HG03097 (cell line): Measurements from ENCODE around the gene ABCA9.
"Not testable (repeated sequence)": the region's sequence is repeated elsewhere in the genome, so short reads cannot be mapped to it uniquely, and the experiment has no call there.

Experiments used
- ATAC-seq: cut with Tn5 transposase; IDR thresholded peaks from one replicate; pipeline ENCODE4 v1.9.1; 2021; ENCODE audit not compliant: unreplicated experiment, low FRiP score

Gene ABCA9

DNA sequence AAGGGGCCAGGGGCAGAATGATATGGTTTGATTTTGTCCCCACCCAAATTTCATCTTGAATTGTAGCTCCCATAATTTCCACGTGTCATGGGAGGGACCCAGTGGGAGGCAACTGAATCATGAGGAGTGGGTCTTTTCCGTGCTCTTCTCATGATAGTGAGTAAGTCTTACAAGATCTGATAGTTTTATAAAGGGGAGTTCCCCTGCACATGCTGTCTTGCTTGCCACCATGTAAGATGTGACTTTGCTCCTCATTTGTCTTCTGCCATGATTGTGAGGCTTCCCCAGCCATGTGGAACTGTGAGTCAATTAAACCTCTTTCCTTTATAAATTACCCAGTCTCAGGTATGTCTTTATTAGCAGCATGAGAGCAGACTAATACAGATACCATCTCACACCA lies 101.6 kb downstream of the ABCA9 start:
- not testable (repeated sequence) for ATAC-seq

DNA sequence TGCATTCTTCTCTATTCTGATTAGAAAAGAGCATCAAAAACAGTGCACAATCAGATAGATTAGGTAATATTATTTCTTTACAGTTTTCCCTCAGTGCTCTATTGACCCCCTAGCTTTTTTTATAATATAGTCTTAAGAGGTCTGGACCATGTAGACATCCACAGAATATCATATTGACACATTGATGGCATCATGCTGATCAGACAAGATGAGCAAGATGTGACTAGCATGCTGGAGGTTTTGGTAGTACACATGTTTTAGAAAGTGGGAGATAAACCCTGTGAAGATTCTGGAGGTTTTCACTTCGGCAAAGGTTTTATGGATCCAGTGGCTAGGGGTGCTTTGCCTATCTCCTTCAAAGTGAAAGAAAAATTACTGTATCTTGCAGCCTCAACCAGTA lies 102.8 kb downstream of the ABCA9 start:
- no peak for ATAC-seq

DNA sequence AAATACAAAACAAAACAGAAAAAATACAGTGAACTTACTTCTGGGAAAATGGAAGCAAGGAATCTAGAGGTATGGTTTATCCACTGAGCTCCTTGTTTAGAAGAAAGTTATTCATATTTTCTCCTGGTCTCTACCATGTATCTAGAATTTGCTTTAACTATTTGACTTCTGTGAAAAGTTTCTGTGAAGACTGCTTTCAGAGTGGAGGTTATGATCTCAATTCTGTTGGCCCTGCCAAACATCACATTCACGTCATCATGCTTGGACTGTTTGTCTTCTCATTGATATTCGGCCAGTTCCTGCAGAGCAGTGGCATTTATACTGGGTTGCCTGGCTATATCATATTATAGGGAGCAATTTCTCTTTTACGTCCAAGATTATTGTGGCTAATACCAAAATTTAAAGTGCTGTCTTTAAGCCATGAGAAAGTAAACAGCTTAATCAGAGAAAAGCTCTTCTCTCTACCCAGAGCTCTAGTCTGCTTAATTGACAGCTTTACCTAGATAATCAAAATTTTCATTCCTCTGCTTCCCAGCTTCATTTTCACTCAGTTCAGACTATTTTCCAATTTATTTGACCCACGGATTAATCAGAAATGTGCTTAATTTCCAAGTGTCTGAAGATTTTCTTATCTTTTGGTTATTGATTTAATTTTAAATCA lies 105.4 kb downstream of the ABCA9 start, which contains the start of gene ABCA8:
Gene ABCA8, minus strand, starts transcription at position 212 of the 661 bp plus-strand sequence. CDS start 13,358 bp downstream, outside the sequence.
- ATAC-seq, result no peak

DNA sequence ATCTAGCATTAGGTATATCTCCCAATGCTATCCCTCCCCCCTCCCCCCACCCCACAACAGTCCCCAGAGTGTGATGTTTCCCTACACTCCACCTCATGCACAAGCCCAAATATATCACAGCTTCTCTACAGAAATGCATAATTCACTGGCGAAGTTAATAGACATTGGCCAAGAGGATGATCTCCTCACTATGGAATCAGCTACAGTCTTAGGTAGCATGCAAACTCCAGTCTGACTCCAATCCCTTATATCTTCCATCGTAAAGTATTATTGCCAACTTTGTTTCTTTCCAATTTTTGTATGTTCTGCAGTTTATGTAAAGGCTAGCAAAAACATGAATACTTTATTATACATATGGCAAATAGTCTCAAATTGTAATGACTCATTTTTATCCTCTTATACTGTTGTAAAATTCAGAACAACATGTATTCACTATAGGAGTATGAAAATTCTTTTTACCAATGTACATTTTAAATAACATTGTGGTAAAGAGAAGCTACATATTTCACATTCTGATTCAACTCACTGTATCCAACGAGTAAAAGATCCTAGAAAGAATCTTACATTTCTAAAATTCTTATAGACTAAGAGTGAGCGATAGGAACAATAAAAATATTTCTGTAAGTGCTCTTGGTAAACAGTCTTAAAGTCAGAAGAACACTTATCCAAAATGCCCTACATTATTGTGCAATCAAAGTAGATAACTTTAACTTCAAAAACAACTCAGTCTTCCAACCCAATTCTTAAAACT lies 106.4 kb downstream of the ABCA9 start:
- ATAC-seq, result no peak

DNA sequence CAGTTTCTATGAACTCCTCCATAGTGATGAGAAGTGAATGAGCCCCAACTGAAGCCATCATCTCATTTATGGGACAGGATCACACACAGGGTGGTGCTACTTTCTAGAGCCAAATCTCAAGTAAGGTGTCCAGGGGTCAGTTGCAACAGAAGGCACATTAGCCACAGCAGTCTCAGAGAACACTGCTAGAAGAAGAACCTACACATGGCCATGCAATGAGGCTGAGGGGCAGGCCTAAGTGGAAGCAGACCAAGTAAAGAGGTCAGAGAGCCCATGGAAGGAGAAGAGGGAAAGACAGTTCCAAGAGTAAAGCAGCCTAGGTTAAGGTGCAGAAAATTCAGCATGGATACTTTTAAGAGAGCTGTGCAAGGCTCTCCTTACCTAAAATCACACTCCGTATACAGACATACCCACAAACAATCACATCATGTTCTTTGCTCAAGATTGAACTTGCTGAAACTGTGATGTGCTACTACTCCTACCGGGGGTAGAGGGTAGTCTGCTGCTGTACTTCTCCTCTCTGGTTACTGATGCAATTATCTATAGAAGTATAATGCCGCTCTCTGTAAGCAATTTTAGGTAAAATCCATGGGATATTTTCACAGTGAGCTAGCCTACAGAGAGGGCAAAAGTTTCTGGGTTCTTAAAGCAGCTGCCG lies 107.3 kb downstream of the ABCA9 start:
- ATAC-seq, result no peak

DNA sequence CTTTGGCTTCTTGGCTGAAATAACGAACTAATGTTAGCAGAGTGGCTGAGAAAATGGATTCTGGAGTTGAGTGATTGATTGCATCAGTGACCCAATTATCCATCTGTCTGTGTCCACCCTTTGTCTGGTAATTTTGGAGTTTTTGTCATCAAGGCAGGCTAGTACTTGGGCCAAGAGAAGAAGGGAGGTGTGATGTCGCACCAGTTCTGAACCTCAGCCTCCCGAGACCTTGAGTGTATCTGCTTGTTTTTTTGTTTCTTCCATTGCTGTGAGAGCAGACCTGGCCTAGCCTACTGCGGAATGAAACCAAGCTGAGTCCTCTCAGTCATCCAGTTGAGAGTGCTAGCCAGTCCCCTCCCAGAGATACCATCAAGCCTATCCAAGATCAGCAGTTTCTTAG lies 110.0 kb downstream of the ABCA9 start:
- no peak for ATAC-seq

DNA sequence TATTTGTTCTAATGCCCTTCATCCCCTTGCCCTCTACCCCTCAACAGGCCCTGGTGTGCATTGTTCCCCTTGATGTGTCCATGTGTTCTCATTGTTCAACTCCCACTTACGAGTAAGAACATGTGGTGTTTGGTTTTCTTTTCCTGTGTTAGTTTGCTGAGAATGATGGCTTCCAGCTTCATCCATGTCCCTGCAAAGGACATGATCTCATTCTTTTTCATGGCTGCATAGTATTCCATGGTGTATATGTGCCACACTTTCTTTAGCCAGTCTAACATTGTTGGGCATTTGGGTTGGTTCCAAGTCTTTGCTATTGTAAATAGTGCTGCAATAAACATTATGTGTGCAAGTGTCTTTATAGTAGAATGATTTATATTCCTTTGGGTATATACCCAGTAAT lies 112.9 kb downstream of the ABCA9 start:
- not testable (repeated sequence) for ATAC-seq

DNA sequence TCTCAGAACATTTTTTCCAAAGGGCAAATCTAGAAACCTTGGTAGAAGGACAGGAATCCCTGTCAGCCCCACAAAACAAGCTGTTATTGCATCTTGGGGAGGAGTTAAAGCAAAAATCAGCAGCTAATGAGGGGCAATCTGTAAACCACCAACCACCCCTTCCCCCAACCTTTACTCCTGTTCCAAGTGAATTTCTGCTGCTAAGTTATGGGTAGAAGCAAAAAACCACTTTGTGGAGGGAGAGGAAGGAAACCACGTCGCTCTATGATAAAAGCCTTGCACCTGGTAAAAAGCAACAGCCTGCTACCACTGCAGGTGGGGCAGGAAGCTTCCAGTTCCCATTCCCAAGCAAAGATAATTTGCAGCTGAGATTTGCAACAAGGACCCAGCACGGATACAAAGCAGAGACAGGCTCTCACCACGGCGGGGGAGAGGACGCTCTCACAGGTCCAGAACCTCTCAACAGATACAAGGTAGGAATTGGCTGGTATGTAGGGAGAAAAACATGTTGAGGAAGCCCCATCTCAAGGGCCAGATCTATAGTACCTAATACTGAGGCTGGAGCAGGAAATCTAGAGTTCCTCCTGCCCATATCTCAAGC lies 116.2 kb downstream of the ABCA9 start:
- ATAC-seq, result no peak

DNA sequence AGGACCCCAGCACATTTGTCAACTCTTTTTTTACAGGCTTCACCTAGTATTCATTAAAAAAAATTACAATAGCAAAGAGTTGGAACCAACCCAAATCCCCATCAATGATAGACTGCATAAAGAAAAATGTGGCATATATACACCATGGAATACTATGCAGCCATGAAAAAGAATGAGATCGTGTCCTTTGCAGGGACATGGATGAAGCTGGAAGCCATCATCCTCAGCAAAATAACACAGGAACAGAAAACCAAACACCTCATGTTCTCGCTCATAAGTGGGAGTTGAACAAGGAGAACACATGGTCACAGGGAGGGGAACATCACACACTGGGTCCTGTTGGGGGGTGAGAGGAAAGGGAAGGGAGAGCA lies 116.9 kb downstream of the ABCA9 start:
- not testable (repeated sequence) for ATAC-seq

DNA sequence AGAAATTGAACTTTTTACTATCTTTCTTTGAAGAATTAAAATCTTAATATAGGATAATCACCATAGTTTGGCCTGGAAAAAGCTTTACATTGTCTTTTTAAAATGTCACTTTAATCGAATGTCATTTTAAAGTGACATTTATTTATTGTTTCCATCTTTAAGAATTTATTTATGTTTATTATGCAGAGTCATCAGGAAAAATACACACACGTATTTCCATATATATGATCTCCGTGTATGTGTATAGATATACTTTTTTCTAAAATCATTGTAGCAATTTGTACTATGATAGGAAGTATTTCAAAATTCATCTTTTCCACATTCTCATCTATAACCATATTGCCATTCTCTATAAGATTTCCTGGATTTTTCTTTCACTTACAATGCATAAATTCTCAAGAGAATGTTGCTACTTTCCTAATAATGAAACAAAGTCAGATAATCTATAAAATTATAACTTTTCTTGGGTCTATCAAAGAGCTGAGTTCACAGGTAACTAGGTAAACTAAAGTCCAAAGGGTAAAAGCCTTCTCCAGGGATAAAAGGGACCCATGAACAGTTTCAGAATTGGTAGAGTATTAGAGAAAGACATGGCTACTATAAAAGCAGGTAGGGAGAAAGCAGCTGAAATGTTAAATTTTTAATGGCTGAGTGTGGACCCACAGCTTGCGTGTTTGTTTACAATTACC lies 117.5 kb downstream of the ABCA9 start:
- ATAC-seq, result no peak

DNA sequence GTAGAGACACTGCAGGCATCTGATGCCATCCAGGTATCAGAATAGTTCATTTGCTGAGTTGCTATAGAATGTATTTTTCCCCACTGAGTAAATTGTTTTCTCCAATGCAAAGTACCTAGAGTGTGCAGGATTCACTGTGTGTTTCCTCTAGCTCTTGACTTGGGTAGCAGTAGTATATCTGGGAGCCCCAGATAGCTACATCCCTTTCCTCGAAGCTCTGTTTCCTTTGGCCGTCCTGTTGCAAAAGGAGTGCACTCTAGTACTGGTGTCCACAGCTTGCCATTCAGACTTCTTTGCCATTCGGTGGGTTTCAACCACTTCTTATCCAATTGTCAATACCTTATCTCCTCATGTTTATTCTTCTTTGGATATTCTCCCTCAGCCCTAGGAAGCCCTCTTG lies 118.3 kb downstream of the ABCA9 start:
- ATAC-seq, result no peak

DNA sequence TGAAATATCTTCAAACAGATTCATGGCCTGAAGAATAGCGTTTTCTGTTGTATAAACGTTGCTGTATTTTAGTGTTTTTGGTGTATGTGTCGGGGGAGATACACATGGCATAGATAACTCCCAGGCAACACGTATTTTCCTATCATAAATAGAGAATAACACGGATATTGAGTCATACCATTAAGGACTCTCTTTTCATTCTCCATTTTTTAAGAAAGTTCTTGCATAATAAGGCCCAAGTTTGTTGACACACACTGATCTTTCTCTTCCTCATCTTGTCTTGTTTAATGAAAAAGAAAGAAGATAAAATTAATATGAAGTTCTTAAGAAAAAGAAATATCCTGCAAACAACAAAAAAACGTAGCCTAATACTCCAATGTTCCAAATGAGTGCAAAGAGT lies 119.0 kb downstream of the ABCA9 start:
- ATAC-seq, result no peak

DNA sequence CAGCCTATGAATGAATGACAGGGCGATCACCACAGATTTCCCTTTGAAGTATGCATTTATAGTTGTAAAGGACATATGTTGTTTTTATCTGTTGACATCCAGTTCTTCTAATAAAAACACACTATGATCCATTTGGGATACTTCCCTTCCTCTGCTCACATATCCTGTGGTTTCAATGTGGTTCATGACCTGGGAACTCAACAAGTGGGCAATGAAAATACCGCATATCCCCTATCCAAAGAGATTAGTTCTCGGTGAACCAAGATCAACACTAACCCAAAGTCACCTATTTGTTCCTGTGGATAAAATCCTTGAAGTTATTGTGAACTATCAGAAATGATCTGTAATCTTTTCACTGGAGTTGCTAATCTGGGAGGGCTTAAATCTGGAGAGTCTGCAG lies 121.5 kb downstream of the ABCA9 start:
- no peak for ATAC-seq

DNA sequence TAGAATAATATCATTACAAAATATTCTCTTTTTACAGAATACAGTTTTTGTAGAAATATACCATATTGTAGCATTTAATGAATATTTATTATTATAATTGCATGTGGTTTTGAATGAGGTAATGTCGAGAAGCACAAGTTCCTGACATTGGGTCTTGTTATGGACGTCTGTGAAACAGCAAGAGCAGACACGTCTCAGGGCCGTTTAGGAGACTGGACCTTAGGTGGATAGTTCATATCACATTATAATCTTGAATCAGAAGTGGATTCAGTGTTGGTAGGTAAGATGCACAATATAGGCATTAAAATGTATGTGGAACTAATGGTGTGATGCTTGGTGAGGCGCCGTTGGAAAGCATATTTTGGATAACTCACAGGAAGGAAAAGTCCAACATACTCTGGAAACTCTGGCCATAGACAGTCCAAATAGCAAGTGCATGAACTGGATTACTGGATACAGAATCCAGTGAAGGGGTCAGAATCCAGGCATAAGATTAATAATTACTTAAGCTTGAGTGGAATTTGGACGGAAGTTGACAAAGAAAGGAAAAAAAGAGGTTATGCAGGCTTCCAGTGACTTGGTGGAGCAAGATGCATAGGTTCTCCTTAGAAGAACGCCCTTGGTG lies 122.7 kb downstream of the ABCA9 start:
- ATAC-seq, result no peak

DNA sequence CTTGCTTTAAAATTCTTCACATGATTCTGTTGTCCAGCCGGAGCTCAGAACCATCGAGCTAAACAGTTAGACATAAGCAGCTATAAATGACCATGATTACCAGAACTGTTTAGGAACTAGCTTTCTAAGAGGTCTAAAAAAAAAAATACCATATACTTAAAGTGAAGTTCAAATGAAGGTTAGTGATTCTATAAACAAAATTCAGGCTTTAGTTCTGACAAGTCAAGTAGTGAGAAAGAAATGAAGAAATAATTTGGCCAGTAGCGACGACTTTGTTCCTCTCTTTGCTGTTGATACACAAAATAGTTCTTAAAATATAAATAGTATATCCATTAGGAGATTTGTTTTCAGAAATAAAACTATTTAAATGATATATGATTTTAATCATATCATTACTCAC lies 133.2 kb downstream of the ABCA9 start:
- no peak for ATAC-seq

DNA sequence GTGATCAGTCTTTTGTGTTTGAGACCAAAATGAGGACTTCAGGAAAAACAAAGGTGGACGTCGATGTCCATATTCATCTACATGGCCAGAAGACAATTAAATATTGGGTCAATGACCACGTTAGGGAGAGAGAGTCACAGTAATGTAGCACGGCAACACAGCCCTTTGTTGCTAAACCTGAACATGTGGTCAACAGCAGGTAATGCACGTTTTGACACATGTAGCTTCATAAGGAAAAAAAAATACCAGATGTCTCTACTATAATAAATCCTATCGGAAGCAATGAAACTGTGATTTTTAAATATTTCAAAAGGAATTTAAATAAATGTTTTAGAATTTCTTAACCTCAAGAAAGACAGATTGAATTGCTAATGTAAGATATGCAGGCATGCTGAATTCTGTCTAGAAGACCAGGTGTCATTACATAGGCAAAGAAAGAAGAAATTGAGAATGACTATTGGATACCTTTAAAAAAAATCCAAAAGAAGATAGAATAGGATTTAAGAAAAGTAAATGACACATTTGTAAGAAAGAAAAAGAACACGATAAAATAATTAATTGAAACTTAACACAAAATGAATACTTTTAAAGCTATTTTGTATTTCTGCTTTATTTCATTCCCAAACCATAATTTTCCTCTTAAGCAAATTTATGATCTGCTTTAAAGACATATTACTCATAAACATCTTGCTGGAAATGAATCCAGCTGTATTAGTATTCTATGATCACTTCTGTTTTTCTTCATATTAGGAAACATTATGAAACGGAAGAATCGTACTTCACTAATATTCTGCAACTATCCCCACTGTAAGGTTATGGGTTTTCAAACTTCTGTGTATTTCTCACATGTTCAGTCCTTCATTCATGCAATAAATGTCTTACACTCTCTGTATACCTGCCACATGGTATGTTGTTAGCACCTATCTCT lies 135.7 kb downstream of the ABCA9 start:
- no peak for ATAC-seq
